Keratinocyte (primary cell): ENCODE data around the gene ASCL1. TPM values are rescaled to one million over a fixed set of nuclear protein-coding genes. Genes with fewer than 3 reads are reported as not detected.
A peak's percentile ranks its signal among the peaks of the same experiment; 100 is the strongest.

Source experiments
- DNase-seq: peaks from one replicate; pipeline ENCODE4 v3.0.0-alpha.2; 2011; ENCODE audit warnings: low read depth, missing footprints, low spot score
- FAIRE-seq: peaks from 2 replicates; lab custom pipeline; 2011; peaks lifted over from hg19 to GRCh38; lab: Jason Lieb, UNC
- H2AFZ ChIP-seq: 2 replicates; pipeline ENCODE4 v1.6.0; 2012; ENCODE audit warnings: low read length, control low read depth, inconsistent platforms; ENCODE audit not compliant: control insufficient read depth
- H3K27ac ChIP-seq: 2 replicates; pipeline ENCODE4 v1.5.1; 2011; ENCODE audit warnings: low read length; ENCODE audit not compliant: control insufficient read depth, insufficient read depth
- H3K27me3 ChIP-seq: 3 replicates; pipeline ENCODE4 v1.6.0; 2011; ENCODE audit warnings: low read length; ENCODE audit not compliant: control insufficient read depth, insufficient read depth; ENCODE audit errors: extremely low read depth
- H3K36me3 ChIP-seq, 2 experiments: 2 replicates in 1 of 2; 3 replicates in 1 of 2; pipeline ENCODE4 v1.5.1; 2011; ENCODE audit warnings: low read length in 2 of 2, mild to moderate bottlenecking in 1 of 2; ENCODE audit not compliant: control insufficient read depth in 2 of 2, insufficient read depth in 2 of 2; ENCODE audit errors: extremely low read depth in 1 of 2
- H3K4me1 ChIP-seq: 3 replicates; pipeline ENCODE4 v1.5.1; 2011; ENCODE audit warnings: low read length; ENCODE audit not compliant: control insufficient read depth, insufficient read depth; ENCODE audit errors: extremely low read depth
- H3K4me2 ChIP-seq: 3 replicates; pipeline ENCODE4 v1.6.0; 2011; ENCODE audit warnings: low read depth, low read length; ENCODE audit not compliant: control insufficient read depth, insufficient read depth; ENCODE audit errors: extremely low read depth
- H3K4me3 ChIP-seq, 3 experiments: fragments of 200-600 bp in 1 of 3; sonication (generic) in 1 of 3; 2 replicates in 2 of 3; 3 replicates in 1 of 3; pipeline ENCODE4 v1.5.1; 2011 to 2016; ENCODE audit warnings: low read length in 3 of 3, mild to moderate bottlenecking in 3 of 3, control low read depth in 2 of 3, inconsistent platforms in 1 of 3, low read depth in 1 of 3, mixed read lengths in 1 of 3, mixed run types in 1 of 3, moderate library complexity in 1 of 3; ENCODE audit not compliant: control insufficient read depth in 2 of 3, insufficient read depth in 2 of 3; ENCODE audit errors: extremely low read depth in 1 of 3
- H3K79me2 ChIP-seq: 2 replicates; pipeline ENCODE4 v1.6.0; 2012; ENCODE audit warnings: low read length; ENCODE audit not compliant: control insufficient read depth, insufficient read depth
- H3K9ac ChIP-seq: 3 replicates; pipeline ENCODE4 v1.6.0; 2011; ENCODE audit warnings: low read length; ENCODE audit not compliant: control insufficient read depth, insufficient read depth; ENCODE audit errors: extremely low read depth
- H3K9me1 ChIP-seq: 3 replicates; pipeline ENCODE4 v1.6.0; 2011; ENCODE audit warnings: low read length; ENCODE audit not compliant: control insufficient read depth, insufficient read depth; ENCODE audit errors: extremely low read depth
- H3K9me3 ChIP-seq: 2 replicates; pipeline ENCODE4 v1.5.1; 2012; ENCODE audit warnings: low read depth, low read length; ENCODE audit not compliant: control insufficient read depth
- H4K20me1 ChIP-seq: 3 replicates; pipeline ENCODE4 v1.6.0; 2011; ENCODE audit warnings: low read length; ENCODE audit not compliant: control insufficient read depth, insufficient read depth; ENCODE audit errors: extremely low read depth
- EZH2 ChIP-seq: IDR thresholded peaks from one replicate; pipeline ENCODE4 v1.6.1; 2012; ENCODE audit warnings: inconsistent platforms, mild to moderate bottlenecking, low read length, moderate library complexity
- dilution Hi-C: fragments of 300-500 bp; cut with MboI; formaldehyde crosslinking; loops from one replicate; pipeline ENCODE4 v1.7.0; 2020; ENCODE audit warnings: low sequenced_read_pairs; ENCODE audit not compliant: extremely low pct_ligation_motif_present
- polyA plus RNA-seq, 5 experiments: library from polyadenylated mRNA; depleted of rRNA in 3 of 5; stranded (reverse) in 3 of 5; stranded (forward) in 1 of 5; unstranded in 1 of 5; fragments of >200 nt; gene quantifications; 1 replicate in 1 of 5; 2 replicates in 3 of 5; 3 replicates in 1 of 5; pipeline versions ENCODE4 v1.2.1 to v1.2.3, GENCODE V29; 2011 to 2012; ENCODE audit warnings: missing spikeins in 2 of 5, low read depth in 1 of 5, low replicate concordance in 1 of 5
- TF ChIP-seq, protein P1 (sequence below), 3 experiments: IDR thresholded peaks in 1 of 3; conservative IDR thresholded peaks in 1 of 3; optimal IDR thresholded peaks in 1 of 3; 2 replicates in 2 of 3; 3 replicates in 1 of 3; pipeline versions ENCODE3 to v1.5.1; 2011; ENCODE audit warnings: low read length in 3 of 3, mild to moderate bottlenecking in 3 of 3, moderate library complexity in 2 of 3, control low read depth in 1 of 3, inconsistent platforms in 1 of 3; ENCODE audit not compliant: insufficient read depth in 2 of 3; ENCODE audit errors: extremely low read depth in 1 of 3

Gene ASCL1
- polyA plus RNA-seq, 1 donor (not counting 4 experiments of a cell fraction or from before 2014, with no cell fraction given), result not detected

GRCh38 chr12:102950107-102950949 lies 7.1 kb upstream of the ASCL1 start:
- Histone ChIP-seq H3K27ac (no peak overlapping the region), H3K4me2 (peak overlapping the region; percentile 10), H4K20me1 (no peaks in the 10 kb centered on the region), H3K9ac (no peak overlapping the region), H3K4me3 (no peak overlapping the region), H3K27me3 (peaks cover 53% of the 10 kb centered on the region), H2AFZ (no peak overlapping the region), H3K79me2 (no peaks in the 10 kb centered on the region), H3K9me3 (no peaks in the 10 kb centered on the region), H3K36me3 (no peaks in the 10 kb centered on the region), H3K9me1 (no peaks in the 10 kb centered on the region), H3K4me1 (no peaks in the 10 kb centered on the region)
- FAIRE-seq (no peak), DNase-seq (no peak)
- TF ChIP-seq EZH2, result no peak
- TF ChIP-seq, protein P1, sequence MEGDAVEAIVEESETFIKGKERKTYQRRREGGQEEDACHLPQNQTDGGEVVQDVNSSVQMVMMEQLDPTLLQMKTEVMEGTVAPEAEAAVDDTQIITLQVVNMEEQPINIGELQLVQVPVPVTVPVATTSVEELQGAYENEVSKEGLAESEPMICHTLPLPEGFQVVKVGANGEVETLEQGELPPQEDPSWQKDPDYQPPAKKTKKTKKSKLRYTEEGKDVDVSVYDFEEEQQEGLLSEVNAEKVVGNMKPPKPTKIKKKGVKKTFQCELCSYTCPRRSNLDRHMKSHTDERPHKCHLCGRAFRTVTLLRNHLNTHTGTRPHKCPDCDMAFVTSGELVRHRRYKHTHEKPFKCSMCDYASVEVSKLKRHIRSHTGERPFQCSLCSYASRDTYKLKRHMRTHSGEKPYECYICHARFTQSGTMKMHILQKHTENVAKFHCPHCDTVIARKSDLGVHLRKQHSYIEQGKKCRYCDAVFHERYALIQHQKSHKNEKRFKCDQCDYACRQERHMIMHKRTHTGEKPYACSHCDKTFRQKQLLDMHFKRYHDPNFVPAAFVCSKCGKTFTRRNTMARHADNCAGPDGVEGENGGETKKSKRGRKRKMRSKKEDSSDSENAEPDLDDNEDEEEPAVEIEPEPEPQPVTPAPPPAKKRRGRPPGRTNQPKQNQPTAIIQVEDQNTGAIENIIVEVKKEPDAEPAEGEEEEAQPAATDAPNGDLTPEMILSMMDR (optimal IDR thresholded peaks at IDR 0.05 in 1 of 3, IDR thresholded peaks at IDR 0.05 in 1 of 3, conservative IDR thresholded peaks at IDR 0.05 in 1 of 3; ENCODE audit: extremely low read depth in 1 of 3, insufficient read depth in 2 of 3, low read length in 3 of 3), result peak in 2 of 3 experiments; percentile 9 to 11
- dilution Hi-C loops, result no loop called here

- Histone ChIP-seq H3K79me2 (no peaks in the 10 kb centered on the region), H3K4me3 (no peak overlapping the region), H3K27ac (no peak overlapping the region), H4K20me1 (no peaks in the 10 kb centered on the region), H3K9me1 (no peaks in the 10 kb centered on the region), H3K9me3 (no peaks in the 10 kb centered on the region), H3K4me1 (no peaks in the 10 kb centered on the region), H3K4me2 (no peak overlapping the region), H3K36me3 (no peaks in the 10 kb centered on the region), H2AFZ (no peak overlapping the region), H3K9ac (no peak overlapping the region), H3K27me3 (peaks cover 61% of the 10 kb centered on the region)
- DNase-seq, result no peak
- no peak for FAIRE-seq
- TF ChIP-seq EZH2, result peak; percentile 65
- TF ChIP-seq, protein P1 (optimal IDR thresholded peaks at IDR 0.05 in 1 of 3, IDR thresholded peaks at IDR 0.05 in 1 of 3, conservative IDR thresholded peaks at IDR 0.05 in 1 of 3; ENCODE audit: extremely low read depth in 1 of 3, insufficient read depth in 2 of 3, low read length in 3 of 3), result no peak
- dilution Hi-C loops, result no loop called here
Measured at GRCh38 chr12:102950950-102951619, 6.4 kb upstream of the ASCL1 start.
